ENCODE results near the gene PGBD1.
A peak's percentile ranks its signal among the peaks of the same experiment; 100 is the strongest.

The PGBD1 gene, protein sequence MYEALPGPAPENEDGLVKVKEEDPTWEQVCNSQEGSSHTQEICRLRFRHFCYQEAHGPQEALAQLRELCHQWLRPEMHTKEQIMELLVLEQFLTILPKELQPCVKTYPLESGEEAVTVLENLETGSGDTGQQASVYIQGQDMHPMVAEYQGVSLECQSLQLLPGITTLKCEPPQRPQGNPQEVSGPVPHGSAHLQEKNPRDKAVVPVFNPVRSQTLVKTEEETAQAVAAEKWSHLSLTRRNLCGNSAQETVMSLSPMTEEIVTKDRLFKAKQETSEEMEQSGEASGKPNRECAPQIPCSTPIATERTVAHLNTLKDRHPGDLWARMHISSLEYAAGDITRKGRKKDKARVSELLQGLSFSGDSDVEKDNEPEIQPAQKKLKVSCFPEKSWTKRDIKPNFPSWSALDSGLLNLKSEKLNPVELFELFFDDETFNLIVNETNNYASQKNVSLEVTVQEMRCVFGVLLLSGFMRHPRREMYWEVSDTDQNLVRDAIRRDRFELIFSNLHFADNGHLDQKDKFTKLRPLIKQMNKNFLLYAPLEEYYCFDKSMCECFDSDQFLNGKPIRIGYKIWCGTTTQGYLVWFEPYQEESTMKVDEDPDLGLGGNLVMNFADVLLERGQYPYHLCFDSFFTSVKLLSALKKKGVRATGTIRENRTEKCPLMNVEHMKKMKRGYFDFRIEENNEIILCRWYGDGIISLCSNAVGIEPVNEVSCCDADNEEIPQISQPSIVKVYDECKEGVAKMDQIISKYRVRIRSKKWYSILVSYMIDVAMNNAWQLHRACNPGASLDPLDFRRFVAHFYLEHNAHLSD

GRCh38 chr6:28281288-28282064, at the start of gene PGBD1:
Gene PGBD1 (plus strand): TSS chr6:28281572. CDS start chr6:28283814, 2,242 bp downstream.
- Histone ChIP-seq H3K4me1 (ENCODE audit: control insufficient read depth, insufficient read depth, low read length) (peaks cover 13% of the 10 kb centered on the region), H3K4me3 (ENCODE audit: low read depth, low read length) (peak within 1 kb of the TSS; percentile 86), H3K9me3 (ENCODE audit: control insufficient read depth, insufficient read depth, low read length) (no peaks in the 10 kb centered on the region), H3K36me3 (ENCODE audit: control insufficient read depth, insufficient read depth, low read length) (peaks cover 36% of the 10 kb centered on the region), H3K27ac (ENCODE audit: low read depth, low read length) (peak within 1 kb of the TSS; percentile 54), H3K27me3 (ENCODE audit: control insufficient read depth, insufficient read depth, low read length) (no peaks in the 10 kb centered on the region), H3K9ac (ENCODE audit: low read depth, low read length) (peak within 1 kb of the TSS; percentile 44)

DNA sequence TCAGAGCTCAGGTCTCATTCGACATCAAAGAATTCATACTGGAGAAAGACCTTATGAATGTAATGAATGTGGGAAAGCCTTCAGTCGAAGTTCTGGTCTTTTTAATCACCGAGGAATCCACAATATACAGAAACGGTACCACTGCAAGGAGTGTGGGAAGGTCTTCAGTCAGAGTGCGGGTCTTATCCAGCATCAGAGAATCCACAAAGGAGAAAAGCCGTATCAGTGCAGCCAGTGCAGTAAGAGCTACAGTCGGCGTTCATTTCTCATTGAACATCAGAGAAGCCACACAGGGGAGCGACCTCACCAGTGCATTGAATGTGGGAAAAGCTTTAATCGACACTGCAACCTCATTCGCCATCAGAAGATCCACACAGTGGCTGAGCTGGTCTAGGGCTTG, 48.6 kb upstream of the PGBD1 start:
- Histone ChIP-seq H3K4me3 (ENCODE audit: low read depth, low read length) (no peak overlapping the region), H3K36me3 (ENCODE audit: control insufficient read depth, insufficient read depth, low read length) (peaks cover 65% of the 10 kb centered on the region), H3K4me1 (ENCODE audit: control insufficient read depth, insufficient read depth, low read length) (no peaks in the 10 kb centered on the region), H3K9ac (ENCODE audit: low read depth, low read length) (no peak overlapping the region), H3K9me3 (ENCODE audit: control insufficient read depth, insufficient read depth, low read length) (no peaks in the 10 kb centered on the region; the same call in 1 of the 2 replicates), H3K27me3 (ENCODE audit: control insufficient read depth, insufficient read depth, low read length) (no peaks in the 10 kb centered on the region), H3K27ac (ENCODE audit: low read depth, low read length) (no peak overlapping the region)

DNA sequence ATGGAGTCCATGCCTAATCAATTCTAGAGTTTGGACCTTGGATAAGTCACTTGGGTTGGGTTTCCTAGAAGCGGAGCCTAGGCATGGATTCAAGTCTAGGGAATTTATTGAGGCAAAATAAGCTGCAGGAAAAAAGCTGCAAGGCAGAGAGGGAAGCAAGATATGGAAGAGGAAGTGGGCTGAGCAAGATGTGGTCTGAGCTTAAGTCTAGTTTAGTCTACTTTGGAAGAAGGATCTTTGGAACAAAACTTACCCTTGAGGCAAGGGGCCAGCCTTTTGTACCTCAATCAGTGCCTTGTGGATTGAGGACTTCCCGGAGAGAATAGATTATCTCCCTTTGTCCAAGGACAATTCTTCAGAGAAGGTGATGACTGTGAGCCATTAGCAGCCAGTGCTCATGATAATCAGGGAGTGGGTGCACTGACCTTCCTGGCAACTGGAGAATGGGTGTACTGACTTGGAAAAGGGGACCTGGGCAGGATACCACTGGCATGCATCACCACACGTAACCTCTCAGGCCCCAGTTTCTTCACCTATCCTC, 45.4 kb upstream of the PGBD1 start:
- Histone ChIP-seq H3K9ac (ENCODE audit: low read depth, low read length) (no peak overlapping the region), H3K27ac (ENCODE audit: low read depth, low read length) (no peak overlapping the region)

GRCh38 chr6:28239636-28240035, 41.7 kb upstream of the PGBD1 start:
- H3K4me1 ChIP-seq (ENCODE audit: control insufficient read depth, insufficient read depth, low read length): no peaks in the 10 kb centered on the region

More for the DNA sequence above, 45.4 kb upstream of the PGBD1 start:
- H3K4me1 ChIP-seq (ENCODE audit: control insufficient read depth, insufficient read depth, low read length): no peaks in the 10 kb centered on the region
- no peaks in the 10 kb centered on the region for H3K9me3 ChIP-seq (ENCODE audit: control insufficient read depth, insufficient read depth, low read length)
- H3K27me3 ChIP-seq (ENCODE audit: control insufficient read depth, insufficient read depth, low read length): no peaks in the 10 kb centered on the region
- H3K36me3 ChIP-seq (ENCODE audit: control insufficient read depth, insufficient read depth, low read length): peaks cover 35% of the 10 kb centered on the region
- H3K4me3 ChIP-seq (ENCODE audit: low read depth, low read length): no peak overlapping the region

DNA sequence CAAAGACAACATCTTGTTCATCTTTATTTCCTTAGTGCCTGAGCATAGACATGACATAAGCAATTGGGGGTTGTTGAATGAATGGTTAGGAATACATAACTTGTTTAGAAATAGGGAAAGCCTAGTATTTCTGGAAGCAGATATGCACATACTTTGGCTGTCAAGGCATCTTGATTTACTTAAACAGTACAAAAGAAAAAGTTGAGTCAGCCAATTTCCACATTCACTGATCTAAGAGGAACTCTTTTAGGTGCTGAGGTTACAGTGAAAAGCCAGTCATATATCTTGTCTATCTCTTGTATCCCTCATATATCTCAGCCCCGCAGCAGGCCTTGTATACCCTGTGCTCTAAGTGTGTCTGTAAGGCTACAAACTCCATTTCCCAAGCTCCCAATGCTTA, 40.9 kb upstream of the PGBD1 start:
- Histone ChIP-seq H3K9me3 (ENCODE audit: control insufficient read depth, insufficient read depth, low read length) (no peaks in the 10 kb centered on the region), H3K36me3 (ENCODE audit: control insufficient read depth, insufficient read depth, low read length) (peaks cover 18% of the 10 kb centered on the region), H3K27ac (ENCODE audit: low read depth, low read length) (no peak overlapping the region), H3K4me3 (ENCODE audit: low read depth, low read length) (no peak overlapping the region), H3K9ac (ENCODE audit: low read depth, low read length) (no peak overlapping the region), H3K27me3 (ENCODE audit: control insufficient read depth, insufficient read depth, low read length) (no peaks in the 10 kb centered on the region), H3K4me1 (ENCODE audit: control insufficient read depth, insufficient read depth, low read length) (no peaks in the 10 kb centered on the region)

More at GRCh38 chr6:28239636-28240035, 41.7 kb upstream of the PGBD1 start:
- Histone ChIP-seq H3K9me3 (ENCODE audit: control insufficient read depth, insufficient read depth, low read length) (no peaks in the 10 kb centered on the region), H3K4me3 (ENCODE audit: low read depth, low read length) (no peak overlapping the region), H3K36me3 (ENCODE audit: control insufficient read depth, insufficient read depth, low read length) (peaks cover 13% of the 10 kb centered on the region), H3K9ac (ENCODE audit: low read depth, low read length) (no peak overlapping the region), H3K27me3 (ENCODE audit: control insufficient read depth, insufficient read depth, low read length) (no peaks in the 10 kb centered on the region), H3K27ac (ENCODE audit: low read depth, low read length) (no peak overlapping the region)

DNA sequence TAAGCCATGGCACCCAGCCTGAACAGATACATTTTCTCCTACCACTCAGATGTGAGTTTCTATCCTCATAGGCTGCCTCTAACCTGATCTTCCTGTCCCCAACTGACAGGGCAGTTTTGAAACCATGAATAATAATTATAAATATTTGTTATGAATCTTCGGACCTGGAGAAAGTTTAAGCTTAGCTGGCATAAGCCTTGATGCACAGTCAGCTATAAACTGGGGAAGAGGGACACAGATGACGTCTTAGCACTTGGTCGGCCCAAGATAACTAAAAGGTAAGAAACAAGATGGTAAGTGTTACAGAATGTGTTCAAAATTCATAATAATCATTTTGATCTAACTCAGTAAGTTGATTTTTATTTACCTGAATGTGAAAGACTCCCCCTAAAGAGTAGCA, 37.4 kb upstream of the PGBD1 start:
- Histone ChIP-seq H3K4me3 (ENCODE audit: low read depth, low read length) (no peak overlapping the region), H3K9ac (ENCODE audit: low read depth, low read length) (no peak overlapping the region), H3K4me1 (ENCODE audit: control insufficient read depth, insufficient read depth, low read length) (no peaks in the 10 kb centered on the region), H3K27ac (ENCODE audit: low read depth, low read length) (no peak overlapping the region), H3K9me3 (ENCODE audit: control insufficient read depth, insufficient read depth, low read length) (no peaks in the 10 kb centered on the region), H3K36me3 (ENCODE audit: control insufficient read depth, insufficient read depth, low read length) (peaks cover 52% of the 10 kb centered on the region), H3K27me3 (ENCODE audit: control insufficient read depth, insufficient read depth, low read length) (no peaks in the 10 kb centered on the region)

DNA sequence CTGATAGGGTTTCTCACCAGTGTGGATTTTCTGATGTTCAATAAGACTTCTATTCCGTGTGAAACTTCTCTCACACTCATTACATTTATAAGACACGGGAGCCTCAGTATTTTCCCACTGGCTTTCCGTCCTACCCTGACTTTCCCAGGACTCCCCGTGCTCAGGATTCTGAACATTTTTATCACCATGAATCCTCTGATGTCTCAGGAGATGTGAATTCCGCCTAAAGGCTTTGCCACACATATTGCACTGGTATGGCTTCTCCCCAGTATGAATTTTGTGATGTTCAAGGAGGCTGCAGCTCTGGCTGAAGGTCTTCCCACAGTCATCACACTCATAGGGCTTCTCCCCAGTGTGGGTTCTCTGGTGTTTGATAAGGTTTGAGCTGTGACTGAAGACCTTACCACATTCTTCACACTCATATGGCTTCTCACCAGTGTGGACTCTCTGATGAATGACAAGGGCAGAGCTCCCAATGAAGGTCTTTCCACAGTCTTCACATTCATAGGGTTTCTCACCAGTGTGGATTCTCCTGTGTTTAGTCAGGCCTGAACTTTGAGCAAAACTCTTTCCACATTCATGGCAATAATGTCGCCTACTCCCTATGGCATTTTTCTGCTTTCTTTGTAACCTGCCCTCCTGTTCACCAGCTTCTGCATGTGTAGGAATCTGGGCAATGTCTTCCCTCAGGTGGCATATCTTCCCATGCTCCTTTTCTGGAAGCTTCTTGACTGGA, 36.0 kb upstream of the PGBD1 start:
- Histone ChIP-seq H3K27ac (ENCODE audit: low read depth, low read length) (no peak overlapping the region), H3K4me1 (ENCODE audit: control insufficient read depth, insufficient read depth, low read length) (no peaks in the 10 kb centered on the region), H3K27me3 (ENCODE audit: control insufficient read depth, insufficient read depth, low read length) (no peaks in the 10 kb centered on the region), H3K9ac (ENCODE audit: low read depth, low read length) (no peak overlapping the region), H3K36me3 (ENCODE audit: control insufficient read depth, insufficient read depth, low read length) (peaks cover 57% of the 10 kb centered on the region), H3K4me3 (ENCODE audit: low read depth, low read length) (no peak overlapping the region), H3K9me3 (ENCODE audit: control insufficient read depth, insufficient read depth, low read length) (no peaks in the 10 kb centered on the region)

GRCh38 chr6:28248916-28249315, 32.5 kb upstream of the PGBD1 start:
- Histone ChIP-seq H3K4me1 (ENCODE audit: control insufficient read depth, insufficient read depth, low read length) (peaks cover 14% of the 10 kb centered on the region), H3K36me3 (ENCODE audit: control insufficient read depth, insufficient read depth, low read length) (peaks cover 55% of the 10 kb centered on the region)

DNA sequence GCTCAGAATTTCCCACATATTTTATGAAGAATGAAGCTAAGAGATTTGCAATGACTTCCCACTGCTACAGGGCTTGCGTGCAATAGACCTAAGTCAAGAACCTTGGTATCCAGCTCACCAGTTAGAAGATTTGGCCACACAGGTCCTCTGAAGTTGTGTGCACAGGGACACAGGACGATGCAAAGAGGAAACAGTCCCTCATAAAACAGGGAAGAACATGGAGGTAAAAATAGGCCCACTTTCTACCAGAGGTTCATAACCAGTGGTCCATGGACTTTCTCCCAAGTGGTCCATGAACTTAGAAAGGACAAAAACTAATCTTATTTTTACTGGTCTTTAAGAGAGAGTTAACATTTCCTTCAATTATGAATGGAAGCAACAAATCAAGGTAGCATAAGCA, 30.6 kb upstream of the PGBD1 start:
- no peak overlapping the region for H3K9ac ChIP-seq (ENCODE audit: low read depth, low read length)
- peaks cover 14% of the 10 kb centered on the region for H3K4me1 ChIP-seq (ENCODE audit: control insufficient read depth, insufficient read depth, low read length)
- H3K27me3 ChIP-seq (ENCODE audit: control insufficient read depth, insufficient read depth, low read length): no peaks in the 10 kb centered on the region
- H3K4me3 ChIP-seq (ENCODE audit: low read depth, low read length): peak overlapping the region; percentile 84
- H3K27ac ChIP-seq (ENCODE audit: low read depth, low read length): no peak overlapping the region
- H3K36me3 ChIP-seq (ENCODE audit: control insufficient read depth, insufficient read depth, low read length): peaks cover 37% of the 10 kb centered on the region
- H3K9me3 ChIP-seq (ENCODE audit: control insufficient read depth, insufficient read depth, low read length): no peaks in the 10 kb centered on the region

More at GRCh38 chr6:28248916-28249315, 32.5 kb upstream of the PGBD1 start:
- Histone ChIP-seq H3K27ac (ENCODE audit: low read depth, low read length) (no peak overlapping the region), H3K9ac (ENCODE audit: low read depth, low read length) (no peak overlapping the region), H3K27me3 (ENCODE audit: control insufficient read depth, insufficient read depth, low read length) (no peaks in the 10 kb centered on the region), H3K9me3 (ENCODE audit: control insufficient read depth, insufficient read depth, low read length) (no peaks in the 10 kb centered on the region), H3K4me3 (ENCODE audit: low read depth, low read length) (no peak overlapping the region)

DNA sequence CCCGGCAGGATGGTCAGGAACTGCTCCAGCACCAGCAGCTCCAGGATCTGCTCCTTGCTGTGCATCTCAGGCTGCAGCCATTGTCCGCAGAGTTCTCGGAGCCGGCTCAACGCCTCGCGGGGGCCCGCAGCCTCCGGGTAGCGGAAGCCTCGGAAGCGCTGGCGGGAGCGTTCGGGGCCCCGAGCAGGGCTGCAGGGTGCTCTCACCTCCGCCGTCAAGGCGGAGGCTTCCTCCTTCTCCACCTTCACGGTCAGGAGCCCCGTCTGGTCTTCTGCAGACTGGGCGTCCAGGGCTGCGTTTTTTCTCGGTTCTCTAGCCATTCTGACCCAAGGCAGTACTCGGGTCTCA, 29.7 kb upstream of the PGBD1 start:
- Histone ChIP-seq H3K9ac (ENCODE audit: low read depth, low read length) (peak overlapping the region; percentile 21), H3K9me3 (ENCODE audit: control insufficient read depth, insufficient read depth, low read length) (no peaks in the 10 kb centered on the region), H3K4me3 (ENCODE audit: low read depth, low read length) (peak overlapping the region; percentile 84), H3K36me3 (ENCODE audit: control insufficient read depth, insufficient read depth, low read length) (peaks cover 28% of the 10 kb centered on the region), H3K27ac (ENCODE audit: low read depth, low read length) (peak overlapping the region; percentile 48), H3K4me1 (ENCODE audit: control insufficient read depth, insufficient read depth, low read length) (peaks cover 14% of the 10 kb centered on the region), H3K27me3 (ENCODE audit: control insufficient read depth, insufficient read depth, low read length) (no peaks in the 10 kb centered on the region)
